ENCODE measurements around the gene ZBTB4.
A peak's percentile ranks its signal among the peaks of the same experiment; 100 is the strongest.

ZBTB4 gene

DNA sequence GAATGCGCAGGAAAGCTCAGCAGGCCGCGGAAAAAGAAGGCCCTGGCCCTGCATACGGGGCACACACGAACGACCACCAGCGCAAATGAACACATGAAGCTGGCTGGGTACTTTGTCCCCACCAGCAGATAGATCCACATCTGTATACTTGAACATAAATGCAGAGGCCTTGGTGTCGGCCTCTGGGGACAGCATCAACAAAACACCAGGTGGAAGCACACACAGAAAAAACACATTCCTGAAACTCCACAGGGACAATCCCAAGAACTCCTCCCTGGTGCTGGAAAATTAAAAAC is 606 bp upstream of the ZBTB4 start:
- Histone ChIP-seq H3K27me3 (ENCODE audit: insufficient read depth, low read length, poor library complexity) (no peaks in the 10 kb centered on the region), H3K9me3 (ENCODE audit: insufficient read depth, low read length, severe bottlenecking) (no peaks in the 10 kb centered on the region), H2AFZ (ENCODE audit: low read depth, low read length) (peak overlapping the region; percentile 73), H3K9ac (ENCODE audit: low read depth, low read length) (peak overlapping the region; percentile 98), H3K36me3 (ENCODE audit: insufficient read depth, low read length) (peaks cover 3% of the 10 kb centered on the region), H3K4me3 (ENCODE audit: low read depth in 1 of 2, low read length in 2 of 2) (peak overlapping the region; percentile 22 to 65; a peak in 3 of 4 replicates), H3K27ac (ENCODE audit: low read length) (peak overlapping the region; percentile 80), H3K79me2 (ENCODE audit: insufficient read depth, low read length) (peaks cover 60% of the 10 kb centered on the region), H3K4me2 (ENCODE audit: insufficient read depth, low read length) (peak overlapping the region; percentile 88), H4K20me1 (ENCODE audit: insufficient read depth, low read length) (peaks cover 35% of the 10 kb centered on the region), H3K4me1 (ENCODE audit: insufficient read depth, low read length) (peaks cover 40% of the 10 kb centered on the region)
- TF ChIP-seq, protein P1, sequence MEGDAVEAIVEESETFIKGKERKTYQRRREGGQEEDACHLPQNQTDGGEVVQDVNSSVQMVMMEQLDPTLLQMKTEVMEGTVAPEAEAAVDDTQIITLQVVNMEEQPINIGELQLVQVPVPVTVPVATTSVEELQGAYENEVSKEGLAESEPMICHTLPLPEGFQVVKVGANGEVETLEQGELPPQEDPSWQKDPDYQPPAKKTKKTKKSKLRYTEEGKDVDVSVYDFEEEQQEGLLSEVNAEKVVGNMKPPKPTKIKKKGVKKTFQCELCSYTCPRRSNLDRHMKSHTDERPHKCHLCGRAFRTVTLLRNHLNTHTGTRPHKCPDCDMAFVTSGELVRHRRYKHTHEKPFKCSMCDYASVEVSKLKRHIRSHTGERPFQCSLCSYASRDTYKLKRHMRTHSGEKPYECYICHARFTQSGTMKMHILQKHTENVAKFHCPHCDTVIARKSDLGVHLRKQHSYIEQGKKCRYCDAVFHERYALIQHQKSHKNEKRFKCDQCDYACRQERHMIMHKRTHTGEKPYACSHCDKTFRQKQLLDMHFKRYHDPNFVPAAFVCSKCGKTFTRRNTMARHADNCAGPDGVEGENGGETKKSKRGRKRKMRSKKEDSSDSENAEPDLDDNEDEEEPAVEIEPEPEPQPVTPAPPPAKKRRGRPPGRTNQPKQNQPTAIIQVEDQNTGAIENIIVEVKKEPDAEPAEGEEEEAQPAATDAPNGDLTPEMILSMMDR (IDR thresholded peaks at IDR 0.05; ENCODE audit: borderline replicate concordance, extremely low read depth, low read length, poor library complexity, severe bottlenecking) = no peak
- TF ChIP-seq EZH2 (IDR thresholded peaks at IDR 0.05; ENCODE audit: borderline replicate concordance, low read depth, low read length, severe bottlenecking) = no peak
- ATAC-seq (ENCODE audit: insufficient read depth, low read depth) (no peak), DNase-seq (no peak)

DNA sequence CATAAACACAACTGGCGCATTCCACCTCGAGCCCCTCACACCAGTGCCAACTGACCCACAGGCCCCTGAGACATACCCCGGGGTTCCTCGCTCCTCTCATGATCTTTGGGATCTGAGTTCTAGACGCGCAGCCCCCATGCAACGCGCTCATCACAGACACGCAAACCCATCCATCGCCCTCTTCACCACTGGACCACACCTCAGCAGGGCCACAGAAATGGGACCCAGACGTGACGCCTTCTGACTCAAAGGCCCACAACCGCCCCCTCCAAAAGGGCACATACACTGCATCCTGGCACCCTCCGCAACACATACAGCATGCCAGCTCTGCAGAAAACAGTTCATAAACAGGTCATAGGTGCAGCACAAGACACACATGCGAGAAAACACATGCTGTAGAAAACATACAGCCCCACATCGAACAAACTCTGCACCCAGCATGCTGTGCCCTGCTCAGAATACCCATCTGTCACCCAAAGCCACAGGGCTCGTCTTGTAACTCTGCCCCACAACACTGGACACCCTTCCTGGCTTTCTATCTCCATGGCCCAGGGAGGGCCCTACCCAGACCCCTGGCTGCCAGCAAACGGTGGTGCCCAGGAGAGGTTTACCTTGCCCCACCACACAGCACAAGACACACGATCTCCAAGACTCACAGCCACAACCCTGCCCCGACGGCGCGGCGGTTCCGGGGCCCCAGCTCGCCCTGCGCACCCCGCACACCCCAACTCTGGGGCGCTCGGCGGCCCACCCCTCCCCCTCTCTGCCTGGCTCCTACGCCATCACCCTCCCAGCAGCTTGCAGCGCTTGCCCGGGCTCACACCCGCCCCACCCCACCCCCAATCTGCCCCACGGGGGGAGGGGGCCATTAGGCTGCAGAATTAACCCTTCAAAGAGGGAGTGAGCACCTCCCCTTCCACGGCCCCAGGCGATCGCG is 887 bp downstream of the ZBTB4 start:
- H3K9me3 ChIP-seq (ENCODE audit: insufficient read depth, low read length, severe bottlenecking) = no peaks in the 10 kb centered on the region
- H3K27ac ChIP-seq (ENCODE audit: low read length) = peak overlapping the region; percentile 81
- H3K79me2 ChIP-seq (ENCODE audit: insufficient read depth, low read length) = peaks cover 69% of the 10 kb centered on the region
- peak overlapping the region; percentile 88 for H3K4me2 ChIP-seq (ENCODE audit: insufficient read depth, low read length)
- peaks cover 32% of the 10 kb centered on the region for H4K20me1 ChIP-seq (ENCODE audit: insufficient read depth, low read length)
- H3K9ac ChIP-seq (ENCODE audit: low read depth, low read length) = peak overlapping the region; percentile 98
- H2AFZ ChIP-seq (ENCODE audit: low read depth, low read length) = peak overlapping the region; percentile 69
- DNase-seq (peak; percentile 64), ATAC-seq (ENCODE audit: insufficient read depth, low read depth) (peak; percentile 28)
- no peaks in the 10 kb centered on the region for H3K27me3 ChIP-seq (ENCODE audit: insufficient read depth, low read length, poor library complexity)
- peaks cover 3% of the 10 kb centered on the region for H3K36me3 ChIP-seq (ENCODE audit: insufficient read depth, low read length)
- TF ChIP-seq, protein P1 (IDR thresholded peaks at IDR 0.05; ENCODE audit: borderline replicate concordance, extremely low read depth, low read length, poor library complexity, severe bottlenecking) = no peak
- TF ChIP-seq EZH2 (IDR thresholded peaks at IDR 0.05; ENCODE audit: borderline replicate concordance, low read depth, low read length, severe bottlenecking) = no peak
- H3K4me1 ChIP-seq (ENCODE audit: insufficient read depth, low read length) = peaks cover 40% of the 10 kb centered on the region
- H3K4me3 ChIP-seq (ENCODE audit: low read depth in 1 of 2, low read length in 2 of 2) = peak overlapping the region; percentile 65 to 77

DNA sequence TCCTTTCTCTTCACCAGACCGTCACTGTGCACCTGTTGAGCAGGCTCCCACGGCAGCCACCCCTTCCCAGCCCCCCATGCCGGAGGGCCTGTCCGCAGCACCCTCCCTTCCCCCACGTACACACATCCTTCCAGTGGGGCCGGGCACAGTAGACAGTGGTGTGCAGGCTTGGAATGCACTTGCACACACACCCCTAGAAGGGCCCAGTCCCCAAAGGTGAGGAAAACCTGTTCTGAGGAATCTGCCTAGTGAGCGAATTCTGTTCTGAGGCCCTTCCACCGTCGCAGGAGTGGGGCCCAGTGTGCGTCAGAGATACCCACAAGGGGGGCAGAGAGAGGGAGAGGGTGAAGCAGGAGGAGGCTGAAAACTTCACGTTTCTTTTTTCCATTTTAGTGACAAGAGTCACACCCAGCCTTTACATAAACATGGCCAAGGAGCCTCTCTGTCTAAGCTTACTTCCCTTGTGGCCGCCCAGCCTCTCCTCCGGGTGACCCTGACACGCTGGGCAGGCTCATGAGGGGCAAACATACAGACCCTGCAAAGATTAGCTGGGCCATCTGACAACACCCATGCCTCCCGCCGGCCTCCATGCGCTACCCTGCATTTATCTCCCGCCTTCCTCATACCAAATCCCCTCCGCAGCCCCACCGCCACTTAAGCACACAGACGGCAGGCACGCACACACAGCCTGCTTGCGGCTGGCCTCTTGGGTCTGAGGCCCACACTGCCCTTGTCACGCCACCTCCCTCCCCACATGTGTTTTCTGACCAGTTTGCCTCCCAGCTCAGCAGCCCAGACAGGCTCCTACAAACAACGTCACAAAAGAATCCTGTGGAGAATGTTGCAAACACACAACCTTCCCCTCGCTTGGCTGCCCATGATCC is 1.8 kb downstream of the ZBTB4 start:
- Histone ChIP-seq H3K4me2 (ENCODE audit: insufficient read depth, low read length) (peak overlapping the region; percentile 88), H4K20me1 (ENCODE audit: insufficient read depth, low read length) (peaks cover 32% of the 10 kb centered on the region), H3K9me3 (ENCODE audit: insufficient read depth, low read length, severe bottlenecking) (no peaks in the 10 kb centered on the region), H3K27me3 (ENCODE audit: insufficient read depth, low read length, poor library complexity) (no peaks in the 10 kb centered on the region), H3K27ac (ENCODE audit: low read length) (0 out of 2 replicates have a peak overlapping the region, but pooled peaks have one; percentile 7), H2AFZ (ENCODE audit: low read depth, low read length) (no peak overlapping the region), H3K79me2 (ENCODE audit: insufficient read depth, low read length) (peaks cover 71% of the 10 kb centered on the region), H3K4me3 (ENCODE audit: low read depth in 1 of 2, low read length in 2 of 2) (peak overlapping the region in 1 of 2 experiments; percentile 65; a peak in 2 of 4 replicates), H3K36me3 (ENCODE audit: insufficient read depth, low read length) (peaks cover 3% of the 10 kb centered on the region), H3K9ac (ENCODE audit: low read depth, low read length) (peak overlapping the region; percentile 98; the same call in 1 of the 2 replicates), H3K4me1 (ENCODE audit: insufficient read depth, low read length) (peaks cover 32% of the 10 kb centered on the region)
- ATAC-seq (ENCODE audit: insufficient read depth, low read depth) (no peak), DNase-seq (no peak)
- TF ChIP-seq, protein P1 (IDR thresholded peaks at IDR 0.05; ENCODE audit: borderline replicate concordance, extremely low read depth, low read length, poor library complexity, severe bottlenecking) = no peak
- TF ChIP-seq EZH2 (IDR thresholded peaks at IDR 0.05; ENCODE audit: borderline replicate concordance, low read depth, low read length, severe bottlenecking) = no peak
